Measurements from ENCODE around the gene CFHR2.

- TF ChIP-seq POLR2A (IDR thresholded peaks at IDR 0.05; ENCODE audit: low read depth, low read length) (no peak), POLR2AphosphoS5 (IDR thresholded peaks at IDR 0.05; ENCODE audit: low read depth, low read length) (no peak), TAF1 (IDR thresholded peaks at IDR 0.05; ENCODE audit: borderline replicate concordance, low read depth, low read length) (no peak)
Measured at GRCh38 chr1:197001828-197002227, 58.3 kb downstream of the CFHR2 start.

All from GM12892 (cell line).